GM12874 (cell line): ENCODE data around the gene TNFAIP2.

Source experiments
- TF ChIP-seq, protein P1 (sequence below): IDR thresholded peaks from 2 replicates; pipeline ENCODE4 v1.5.1; 2011; ENCODE audit warnings: low read depth, mild to moderate bottlenecking, control low read depth, low read length, moderate library complexity; ENCODE audit not compliant: insufficient read depth

TNFAIP2 gene

GRCh38 chr14:103101963-103102688, 21.1 kb upstream of the TNFAIP2 start:
- TF ChIP-seq, protein P1, sequence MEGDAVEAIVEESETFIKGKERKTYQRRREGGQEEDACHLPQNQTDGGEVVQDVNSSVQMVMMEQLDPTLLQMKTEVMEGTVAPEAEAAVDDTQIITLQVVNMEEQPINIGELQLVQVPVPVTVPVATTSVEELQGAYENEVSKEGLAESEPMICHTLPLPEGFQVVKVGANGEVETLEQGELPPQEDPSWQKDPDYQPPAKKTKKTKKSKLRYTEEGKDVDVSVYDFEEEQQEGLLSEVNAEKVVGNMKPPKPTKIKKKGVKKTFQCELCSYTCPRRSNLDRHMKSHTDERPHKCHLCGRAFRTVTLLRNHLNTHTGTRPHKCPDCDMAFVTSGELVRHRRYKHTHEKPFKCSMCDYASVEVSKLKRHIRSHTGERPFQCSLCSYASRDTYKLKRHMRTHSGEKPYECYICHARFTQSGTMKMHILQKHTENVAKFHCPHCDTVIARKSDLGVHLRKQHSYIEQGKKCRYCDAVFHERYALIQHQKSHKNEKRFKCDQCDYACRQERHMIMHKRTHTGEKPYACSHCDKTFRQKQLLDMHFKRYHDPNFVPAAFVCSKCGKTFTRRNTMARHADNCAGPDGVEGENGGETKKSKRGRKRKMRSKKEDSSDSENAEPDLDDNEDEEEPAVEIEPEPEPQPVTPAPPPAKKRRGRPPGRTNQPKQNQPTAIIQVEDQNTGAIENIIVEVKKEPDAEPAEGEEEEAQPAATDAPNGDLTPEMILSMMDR: no peak

DNA sequence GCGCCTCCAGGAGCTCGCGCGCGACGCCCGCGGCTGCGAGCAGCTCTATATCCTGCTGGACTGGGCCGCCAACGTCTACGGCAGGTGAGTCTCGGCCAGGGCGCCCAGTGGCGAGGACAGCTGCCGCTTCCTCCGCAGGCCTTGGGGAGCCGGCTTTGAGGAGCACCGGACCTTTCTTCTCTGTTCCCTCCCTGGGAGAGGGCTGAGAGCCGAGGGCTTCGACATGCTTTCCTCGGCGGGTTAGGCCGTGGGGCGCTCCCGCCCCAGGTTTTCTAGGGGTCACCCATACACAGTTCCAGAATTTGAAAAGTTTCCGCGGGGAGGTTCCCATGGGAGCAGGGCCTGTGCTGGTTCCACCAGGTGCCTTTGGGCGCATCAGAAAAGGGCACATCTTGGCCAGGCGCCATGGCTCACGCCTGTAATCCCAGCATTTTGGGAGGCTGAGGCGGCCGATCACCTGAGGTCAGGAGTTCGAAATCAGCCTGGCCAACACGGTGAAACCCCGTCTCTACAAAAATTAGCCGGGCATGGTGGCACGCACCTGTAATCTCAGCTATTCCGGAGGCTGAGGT, 20.5 kb upstream of the TNFAIP2 start:
- TF ChIP-seq, protein P1: no peak

DNA sequence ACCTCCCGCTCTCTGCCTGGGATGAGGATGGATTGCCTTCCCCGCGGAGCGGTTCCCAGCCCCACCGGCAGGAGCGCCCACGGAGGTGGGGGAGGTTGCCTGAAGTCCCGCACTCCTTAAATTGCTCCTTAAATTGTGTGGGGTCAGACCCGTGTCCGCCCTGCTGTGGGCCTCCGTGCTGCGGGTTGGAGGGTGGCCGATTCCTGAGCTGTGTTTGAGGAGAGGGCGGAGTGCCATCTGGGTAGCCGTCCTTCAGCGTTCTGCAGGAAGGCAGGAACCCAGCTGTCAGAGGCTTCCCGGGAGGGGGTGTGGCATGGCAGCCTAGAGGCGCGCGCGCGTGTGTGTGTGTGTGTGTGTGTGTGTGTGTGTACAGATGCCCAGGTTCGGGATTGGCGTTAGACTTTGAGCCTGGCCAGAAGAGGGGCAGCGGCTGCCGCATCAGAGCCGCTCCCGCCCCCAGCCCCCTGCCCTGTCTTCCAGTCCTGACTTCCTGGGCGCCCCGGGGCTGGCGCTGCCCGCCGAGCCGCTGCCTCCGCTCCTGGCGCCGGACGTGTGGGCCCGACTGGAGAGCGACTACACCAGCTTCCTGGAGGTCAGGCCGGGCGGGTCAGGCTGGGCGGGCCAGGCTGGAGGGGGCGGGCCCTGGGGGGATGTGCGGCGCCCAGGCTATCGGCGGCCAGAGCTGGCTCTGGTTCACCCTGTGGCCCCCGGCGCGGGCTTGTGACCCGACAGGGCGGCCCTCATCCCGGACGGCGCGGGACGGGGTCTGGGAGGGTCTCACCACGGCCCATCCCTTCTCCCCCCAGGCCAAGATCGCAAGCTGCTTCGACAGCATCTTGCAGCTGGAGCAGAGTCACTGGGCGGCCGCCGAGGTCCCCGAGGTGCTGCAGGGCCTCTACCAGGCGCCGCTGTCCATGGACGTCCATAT, 19.5 kb upstream of the TNFAIP2 start:
- TF ChIP-seq, protein P1: no peak

GRCh38 chr14:103104389-103104653, 18.9 kb upstream of the TNFAIP2 start:
- TF ChIP-seq, protein P1: no peak

DNA sequence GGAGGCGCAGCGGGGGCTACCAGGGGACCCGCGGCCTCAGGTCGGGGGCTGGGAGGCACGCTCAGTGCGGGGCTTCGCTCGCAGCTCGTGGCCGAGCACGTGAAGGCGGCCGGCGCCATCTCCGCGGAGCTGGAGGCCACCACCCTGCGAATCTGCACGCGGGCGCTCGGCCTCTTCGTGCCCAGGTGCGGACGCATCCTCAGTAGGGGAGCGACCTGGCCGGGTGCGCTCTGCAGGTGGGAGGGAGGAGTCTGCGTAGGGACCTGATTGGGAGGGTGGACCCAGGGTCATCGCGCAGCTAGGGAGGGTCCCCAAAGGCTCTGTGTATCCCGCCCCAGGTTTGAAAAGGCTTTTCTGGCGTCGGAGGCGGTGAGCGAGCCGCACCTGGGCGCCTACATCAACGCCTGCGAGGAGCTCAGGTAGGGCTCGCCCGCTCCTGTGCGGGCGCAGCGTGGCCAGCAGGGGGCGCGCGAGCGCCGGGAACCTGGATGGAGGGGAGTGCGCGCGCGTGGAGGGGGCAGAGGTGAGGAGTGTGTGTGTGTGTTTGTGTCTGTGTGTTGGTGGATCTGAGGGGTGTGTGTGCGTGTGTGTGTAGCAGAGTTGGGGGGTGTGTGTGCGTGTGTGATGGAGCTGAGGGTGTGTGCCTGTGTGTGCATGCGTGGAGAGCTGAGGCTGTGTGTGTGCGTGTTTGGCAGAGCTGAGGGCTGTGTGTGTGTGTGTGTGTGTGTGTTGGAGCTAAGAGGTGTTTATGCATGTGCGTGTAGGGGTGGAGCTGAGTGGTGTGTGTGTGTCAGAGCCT, 18.4 kb upstream of the TNFAIP2 start:
- TF ChIP-seq, protein P1: peak; percentile 99

- TF ChIP-seq, protein P1: peak; percentile 42; the same call in 1 of the 2 replicates
Observed at GRCh38 chr14:103105580-103106150, 17.6 kb upstream of the TNFAIP2 start.
